ENCODE measurements around the gene DLEC1. TPM values are rescaled to one million over a fixed set of nuclear protein-coding genes. Genes with fewer than 3 reads are reported as not detected.
A peak's percentile ranks its signal among the peaks of the same experiment; 100 is the strongest.

Gene DLEC1
- total RNA-seq, 1 donor from 2014 or later = 0.54 TPM

- Histone ChIP-seq H3K9ac (ENCODE audit: low read length) (no peak overlapping the region), H3K9me3 (ENCODE audit: insufficient read depth, low read depth, low read length) (no peaks in the 10 kb centered on the region), H2AFZ (ENCODE audit: low read depth, low read length) (no peak overlapping the region), H3K79me2 (ENCODE audit: insufficient read depth, low read length) (no peaks in the 10 kb centered on the region), H3K4me2 (ENCODE audit: low read length) (no peak overlapping the region), H4K20me1 (ENCODE audit: insufficient read depth, low read length) (peaks cover 6% of the 10 kb centered on the region), H3K27ac (ENCODE audit: low read depth, low read length) (no peak overlapping the region), H3K27me3 (ENCODE audit: insufficient read depth, low read length) (no peaks in the 10 kb centered on the region), H3K36me3 (ENCODE audit: insufficient read depth, low read length) (no peaks in the 10 kb centered on the region), H3K4me3 (ENCODE audit: insufficient read depth, low read depth, low read length) (no peak overlapping the region), H3K4me1 (ENCODE audit: insufficient read depth, low read length) (peaks cover 6% of the 10 kb centered on the region)
- TF ChIP-seq CTCF (IDR thresholded peaks at IDR 0.05; ENCODE audit: insufficient read depth, low read depth, low read length) = no peak
- no peak for TF ChIP-seq EZH2 (IDR thresholded peaks at IDR 0.05; ENCODE audit: insufficient read depth, low read length)
- H3K9me3 Mint-ChIP-seq (ENCODE audit: unreplicated experiment) = no peaks in the 10 kb centered on the region
- peaks cover 4% of the 10 kb centered on the region for H3K27me3 Mint-ChIP-seq (ENCODE audit: low read depth, unreplicated experiment)
- no peak for FAIRE-seq
- peak overlapping the region; percentile 29 for H3K27ac Mint-ChIP-seq (ENCODE audit: unreplicated experiment)
- H3K4me3 Mint-ChIP-seq (ENCODE audit: unreplicated experiment) = no peak overlapping the region
- peaks cover 5% of the 10 kb centered on the region for H3K4me1 Mint-ChIP-seq (ENCODE audit: low read depth, unreplicated experiment)
- DNase-seq (ENCODE audit: low read depth) = no peak
- H3K36me3 Mint-ChIP-seq (ENCODE audit: low read depth, unreplicated experiment) = peaks cover 3% of the 10 kb centered on the region
Observed at GRCh38 chr3:38003817-38004414, 35.1 kb upstream of the DLEC1 start.

GRCh38 chr3:38004415-38005075 is 34.5 kb upstream of the DLEC1 start:
- Histone ChIP-seq H2AFZ (ENCODE audit: low read depth, low read length) (no peak overlapping the region), H3K9ac (ENCODE audit: low read length) (no peak overlapping the region), H3K27ac (ENCODE audit: low read depth, low read length) (no peak overlapping the region), H3K4me3 (ENCODE audit: insufficient read depth, low read depth, low read length) (no peak overlapping the region), H3K4me2 (ENCODE audit: low read length) (peak overlapping the region; percentile 8), H3K9me3 (ENCODE audit: insufficient read depth, low read depth, low read length) (no peaks in the 10 kb centered on the region), H3K79me2 (ENCODE audit: insufficient read depth, low read length) (no peaks in the 10 kb centered on the region), H3K27me3 (ENCODE audit: insufficient read depth, low read length) (no peaks in the 10 kb centered on the region), H3K4me1 (ENCODE audit: insufficient read depth, low read length) (peaks cover 6% of the 10 kb centered on the region), H3K36me3 (ENCODE audit: insufficient read depth, low read length) (no peaks in the 10 kb centered on the region), H4K20me1 (ENCODE audit: insufficient read depth, low read length) (peaks cover 6% of the 10 kb centered on the region)
- Mint-ChIP-seq H3K9me3 (ENCODE audit: unreplicated experiment) (no peaks in the 10 kb centered on the region), H3K4me3 (ENCODE audit: unreplicated experiment) (no peak overlapping the region), H3K36me3 (ENCODE audit: low read depth, unreplicated experiment) (peaks cover 3% of the 10 kb centered on the region), H3K27me3 (ENCODE audit: low read depth, unreplicated experiment) (peaks cover 4% of the 10 kb centered on the region), H3K27ac (ENCODE audit: unreplicated experiment) (peak overlapping the region; percentile 29), H3K4me1 (ENCODE audit: low read depth, unreplicated experiment) (peaks cover 5% of the 10 kb centered on the region)
- DNase-seq (ENCODE audit: low read depth) (peak; percentile 40), FAIRE-seq (no peak)
- TF ChIP-seq EZH2 (IDR thresholded peaks at IDR 0.05; ENCODE audit: insufficient read depth, low read length) (no peak), CTCF (IDR thresholded peaks at IDR 0.05; ENCODE audit: insufficient read depth, low read depth, low read length) (peak; percentile 75)
